GM18867 (cell line): ENCODE measurements around the gene MPPED1.

Experiments
- ATAC-seq: cut with Tn5 transposase; IDR thresholded peaks from one replicate; pipeline ENCODE4 v1.9.1; 2021; ENCODE audit warnings: mild to moderate bottlenecking, moderate library complexity; ENCODE audit not compliant: unreplicated experiment

Gene MPPED1

DNA sequence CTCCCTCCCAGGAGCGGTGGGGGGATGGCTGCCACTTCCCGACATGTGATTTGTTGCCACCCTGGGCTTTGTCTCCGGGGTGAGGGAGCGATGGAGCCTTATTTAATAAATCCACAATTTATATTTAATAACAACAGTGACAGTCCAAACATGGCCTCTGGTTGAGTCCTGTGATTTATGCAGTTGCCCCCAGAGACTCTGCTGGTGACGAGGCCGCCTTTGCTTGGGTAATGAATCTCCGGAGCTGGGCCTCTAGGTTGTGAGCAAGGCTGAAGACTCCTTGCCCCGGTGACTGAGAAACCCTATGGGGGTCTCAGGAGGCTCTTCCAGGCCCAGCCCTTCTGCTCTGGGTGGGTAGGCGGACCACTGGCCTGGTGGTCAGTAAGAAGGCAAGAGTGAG is 16.7 kb downstream of the MPPED1 start:
- no peak for ATAC-seq

DNA sequence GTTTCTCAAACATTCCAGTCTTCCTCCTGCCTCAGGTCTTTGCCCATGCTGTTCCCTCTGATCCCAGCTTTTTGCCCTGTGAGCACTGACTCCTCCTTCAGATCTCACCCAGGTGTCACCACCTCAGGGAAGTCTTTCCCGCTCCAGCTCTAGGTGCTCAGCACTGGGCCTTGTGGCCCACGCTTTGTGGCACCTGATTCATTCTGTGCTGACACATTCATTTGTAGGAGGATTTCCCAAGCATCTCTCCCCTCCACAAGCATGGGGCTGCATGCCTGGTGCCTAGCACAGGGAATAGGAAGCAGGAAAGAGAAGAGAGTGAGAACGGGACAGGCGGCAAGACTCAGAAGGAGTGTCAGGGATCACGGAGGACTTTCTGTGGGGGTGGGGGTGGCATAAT is 17.6 kb downstream of the MPPED1 start:
- no peak for ATAC-seq

DNA sequence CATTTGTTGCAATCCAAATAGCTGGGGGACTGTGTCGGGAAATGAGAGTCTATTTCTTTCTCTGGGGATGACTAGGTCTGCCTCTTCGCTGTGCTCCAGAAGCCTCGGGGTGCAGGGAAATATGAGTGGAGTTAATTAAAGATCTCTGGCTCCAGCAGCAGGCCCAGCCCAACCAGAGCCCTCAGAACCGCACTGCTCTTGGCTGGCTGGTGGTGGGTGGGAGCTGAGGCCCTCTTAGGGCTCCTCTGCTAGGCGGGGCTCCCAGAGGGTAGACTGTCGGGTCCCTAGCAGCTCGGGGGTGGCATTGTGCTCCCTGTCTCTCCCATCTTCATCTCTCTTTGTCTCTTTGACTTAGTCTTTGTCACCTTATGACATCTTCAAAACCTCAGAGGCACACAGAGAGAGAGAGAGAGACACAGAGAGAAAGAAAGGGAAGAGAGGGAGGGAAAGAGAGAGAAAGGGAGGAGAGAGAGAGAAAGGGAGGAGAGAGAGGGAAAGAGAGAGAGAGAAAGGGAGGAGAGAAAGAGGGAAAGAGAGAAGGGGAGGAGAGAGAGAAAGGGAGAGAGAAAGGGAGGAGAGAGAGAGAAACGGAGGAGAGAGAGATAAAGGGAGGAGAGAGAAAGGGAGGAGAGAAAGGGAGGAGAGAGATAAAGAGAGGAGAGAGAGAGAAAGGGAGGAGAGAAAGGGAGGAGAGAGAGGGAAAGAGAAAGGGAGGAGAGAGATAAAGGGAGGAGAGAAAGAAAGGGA is 20.2 kb downstream of the MPPED1 start:
- ATAC-seq: no peak

DNA sequence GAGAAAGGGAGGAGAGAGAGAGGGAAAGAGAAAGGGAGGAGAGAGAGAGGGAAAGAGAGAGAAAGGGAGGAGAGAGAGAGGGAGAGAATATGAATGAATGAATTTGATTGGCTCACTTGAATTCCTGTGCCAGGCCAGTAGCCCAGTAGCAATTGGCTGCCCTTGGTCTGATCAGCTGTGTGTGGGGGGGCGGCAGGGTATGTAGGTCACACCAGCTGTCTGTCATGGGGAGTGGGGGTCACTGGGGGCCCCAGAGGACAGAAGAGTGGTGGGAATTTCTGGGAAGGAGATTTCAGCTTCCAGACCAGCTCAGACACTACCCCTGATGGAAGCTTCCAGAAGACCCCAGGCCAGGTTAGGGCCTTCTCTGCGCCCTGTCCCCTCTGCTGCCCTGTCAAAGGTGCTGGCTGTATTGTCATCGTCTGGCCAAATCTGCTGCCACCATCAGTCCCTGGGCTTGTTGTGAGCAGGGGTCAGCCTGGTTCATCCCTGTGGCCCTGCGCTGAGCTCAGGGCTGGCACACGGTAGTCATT is 21.1 kb downstream of the MPPED1 start:
- no peak for ATAC-seq

DNA sequence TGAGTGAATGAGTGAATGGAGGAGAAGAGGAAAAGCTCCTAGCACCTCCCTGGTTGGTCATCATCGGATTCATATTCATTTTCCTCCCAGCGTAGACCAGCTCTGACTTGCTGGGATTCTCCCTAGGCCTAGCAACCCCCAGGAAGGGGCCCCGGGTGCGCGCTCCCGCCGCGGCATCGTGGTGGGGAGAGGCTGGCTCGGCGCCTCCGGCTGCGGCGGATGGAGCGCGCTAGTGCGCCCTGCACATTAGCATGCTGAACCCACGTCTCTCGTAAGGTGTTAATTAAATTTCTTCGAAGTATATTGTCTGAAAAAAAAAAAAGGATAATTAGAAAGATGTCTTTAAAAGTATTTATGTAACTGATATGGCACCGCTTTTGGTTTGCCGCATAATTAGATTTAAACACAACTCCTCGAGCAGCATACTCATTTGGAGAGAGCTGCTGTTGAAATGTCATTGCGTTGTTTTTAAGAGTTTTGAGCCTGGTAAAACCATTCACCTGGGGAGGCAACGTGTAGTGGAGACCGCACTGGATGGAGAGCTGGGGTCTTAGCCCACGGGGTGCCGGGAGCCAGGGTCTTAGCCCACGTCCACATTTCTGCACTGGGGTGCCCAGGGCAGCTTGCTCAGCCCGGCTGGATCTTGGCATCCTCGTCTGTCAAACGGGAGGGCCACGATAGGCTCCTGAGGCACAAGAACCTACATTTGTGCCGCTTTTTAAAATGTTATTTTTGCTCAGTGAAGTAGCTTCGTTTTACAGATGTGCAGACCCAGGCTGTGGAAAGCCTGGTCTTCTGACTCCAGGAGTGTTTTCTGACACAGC is 21.8 kb downstream of the MPPED1 start:
- no peak for ATAC-seq

DNA sequence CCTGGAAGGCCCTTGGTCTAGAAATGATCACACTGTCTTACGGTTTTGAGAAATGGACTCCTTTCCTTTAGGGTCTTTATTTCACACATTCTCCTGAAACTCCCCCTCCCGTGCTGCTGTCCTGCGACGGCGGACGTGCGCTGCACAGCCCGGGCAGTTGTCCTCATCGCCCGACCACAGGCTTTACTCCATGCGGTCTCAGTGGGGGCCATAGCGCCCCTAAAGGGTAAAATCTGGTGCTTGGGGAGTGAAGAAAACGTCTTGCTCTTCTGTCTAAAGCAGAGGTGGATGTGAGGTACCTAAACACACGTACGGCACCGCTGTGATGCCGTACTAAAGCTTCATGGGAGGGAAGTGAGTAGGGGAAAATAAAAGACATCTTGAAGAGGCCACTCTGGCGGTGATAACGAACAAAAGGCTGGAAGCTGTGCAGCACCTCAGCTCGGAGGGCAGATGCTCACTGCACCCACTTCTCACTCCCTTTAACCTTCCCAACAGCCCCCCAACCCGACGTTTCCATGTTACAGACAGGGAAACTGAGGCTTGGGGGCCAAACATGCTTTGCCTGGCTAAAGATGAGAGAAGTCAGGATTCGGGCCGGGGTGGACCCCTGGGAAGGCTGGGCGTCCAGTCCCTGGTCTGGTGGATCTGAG is 22.6 kb downstream of the MPPED1 start:
- ATAC-seq: no peak

DNA sequence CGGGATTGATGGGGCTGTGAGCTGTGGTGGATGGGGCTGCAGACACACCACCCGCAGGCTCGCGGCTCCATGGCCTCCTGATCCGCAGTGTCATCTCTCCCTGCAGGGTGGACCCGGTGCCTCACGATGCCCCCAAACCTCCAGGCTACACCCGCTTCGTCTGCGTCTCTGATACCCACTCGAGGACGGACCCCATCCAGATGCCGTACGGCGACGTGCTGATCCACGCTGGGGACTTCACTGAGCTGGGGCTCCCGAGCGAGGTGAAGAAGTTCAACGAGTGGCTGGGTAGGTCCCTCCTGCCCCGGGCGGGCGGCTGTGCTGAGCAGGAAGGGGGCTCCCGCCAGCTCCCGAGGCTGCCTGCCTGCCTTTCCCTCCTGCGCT is 23.1 kb downstream of the MPPED1 start:
- no peak for ATAC-seq

DNA sequence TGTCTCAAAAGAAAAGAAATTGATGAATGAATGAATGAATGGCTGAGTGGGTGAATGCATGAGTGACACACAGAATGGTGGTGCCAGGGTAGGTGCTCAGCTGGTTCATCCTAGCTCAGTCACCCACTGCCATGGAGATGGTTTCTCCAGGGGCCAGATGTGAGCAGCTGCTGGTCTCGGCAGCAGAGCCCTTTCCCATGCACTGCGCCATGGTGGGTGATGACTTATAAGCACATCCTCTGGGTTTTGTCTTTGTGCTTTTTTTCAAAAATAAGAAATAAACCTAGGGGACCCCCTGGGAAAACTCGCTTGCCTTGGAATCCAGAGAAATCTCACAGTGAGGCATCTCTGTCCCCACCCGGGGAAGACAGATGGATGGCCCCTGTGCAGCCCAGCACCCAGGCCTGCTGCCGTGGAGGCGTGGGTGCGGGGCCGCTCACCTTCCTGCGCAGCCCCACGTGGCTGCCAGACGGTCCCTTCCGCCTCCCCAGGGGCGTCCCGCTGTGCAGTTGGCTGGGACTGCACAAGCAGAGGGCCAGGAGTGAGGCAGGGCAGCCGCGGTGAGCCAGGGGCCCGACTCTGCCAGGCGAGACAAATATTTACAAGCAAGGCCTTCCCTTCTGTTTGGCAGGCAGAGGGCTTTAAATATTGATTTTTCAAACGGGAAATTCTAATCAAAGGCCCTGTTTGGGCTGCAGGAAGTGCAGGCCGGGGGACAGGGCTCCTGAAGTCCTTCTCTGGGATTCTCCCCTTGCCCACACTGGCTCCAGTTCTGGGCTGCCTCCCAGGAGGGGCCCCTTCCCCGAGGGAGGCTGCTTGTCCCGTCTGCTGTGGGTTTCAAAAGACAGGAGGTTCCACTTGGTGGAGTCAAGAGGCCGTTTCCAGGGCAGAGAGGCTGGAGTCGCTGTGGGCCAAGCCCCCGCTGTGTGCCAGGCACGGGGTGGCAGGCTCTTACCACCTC is 24.3 kb downstream of the MPPED1 start:
- no peak for ATAC-seq

DNA sequence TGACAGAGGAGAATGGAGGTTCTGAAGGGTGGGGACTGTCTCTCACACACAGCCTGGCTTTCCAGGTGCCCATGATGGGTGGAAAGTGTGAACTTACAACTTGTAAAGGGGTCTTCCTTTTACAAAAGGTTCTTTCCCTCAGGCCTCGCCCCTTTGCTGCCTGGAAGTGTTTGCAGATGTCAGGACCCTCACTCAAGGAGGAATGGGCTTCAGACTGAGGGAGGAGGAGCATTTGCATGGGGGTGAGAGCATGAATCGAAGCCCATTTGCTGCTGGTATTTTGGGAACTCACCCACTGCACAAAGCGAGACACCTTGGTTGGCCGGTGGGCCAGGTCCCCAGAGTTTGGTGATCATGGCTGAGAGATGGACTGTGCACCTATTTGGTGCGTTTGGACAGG is 25.1 kb downstream of the MPPED1 start:
- ATAC-seq: no peak

DNA sequence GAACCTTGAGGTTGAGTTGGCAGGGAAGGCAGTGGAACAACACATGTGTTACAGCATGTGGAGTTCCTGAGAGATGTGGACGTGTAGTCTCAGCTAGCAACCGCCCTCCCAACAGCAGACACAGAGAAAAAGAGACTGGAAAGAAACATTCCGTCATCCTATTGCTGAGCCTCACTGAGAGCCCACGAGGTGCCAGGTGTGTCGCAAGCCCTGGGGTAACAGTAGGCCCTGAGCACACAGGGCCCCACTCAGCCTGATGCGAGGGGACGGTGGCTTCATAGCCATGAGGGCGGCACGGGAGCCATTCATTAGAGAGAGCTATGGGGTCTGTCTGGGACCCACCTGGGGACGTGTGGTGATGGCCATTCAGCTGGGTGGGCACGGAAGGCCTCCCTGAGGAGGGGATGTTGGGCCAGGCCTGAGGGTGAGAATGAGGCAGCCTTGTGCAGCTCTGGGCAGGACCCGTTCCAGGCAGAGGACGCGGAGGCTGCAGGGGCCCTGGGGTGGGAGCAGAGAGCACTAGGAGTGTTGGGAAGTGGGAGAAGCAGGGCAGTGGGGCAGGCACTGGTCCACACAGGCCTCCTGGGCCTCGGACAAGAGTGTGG is 26.2 kb downstream of the MPPED1 start:
- no peak for ATAC-seq

DNA sequence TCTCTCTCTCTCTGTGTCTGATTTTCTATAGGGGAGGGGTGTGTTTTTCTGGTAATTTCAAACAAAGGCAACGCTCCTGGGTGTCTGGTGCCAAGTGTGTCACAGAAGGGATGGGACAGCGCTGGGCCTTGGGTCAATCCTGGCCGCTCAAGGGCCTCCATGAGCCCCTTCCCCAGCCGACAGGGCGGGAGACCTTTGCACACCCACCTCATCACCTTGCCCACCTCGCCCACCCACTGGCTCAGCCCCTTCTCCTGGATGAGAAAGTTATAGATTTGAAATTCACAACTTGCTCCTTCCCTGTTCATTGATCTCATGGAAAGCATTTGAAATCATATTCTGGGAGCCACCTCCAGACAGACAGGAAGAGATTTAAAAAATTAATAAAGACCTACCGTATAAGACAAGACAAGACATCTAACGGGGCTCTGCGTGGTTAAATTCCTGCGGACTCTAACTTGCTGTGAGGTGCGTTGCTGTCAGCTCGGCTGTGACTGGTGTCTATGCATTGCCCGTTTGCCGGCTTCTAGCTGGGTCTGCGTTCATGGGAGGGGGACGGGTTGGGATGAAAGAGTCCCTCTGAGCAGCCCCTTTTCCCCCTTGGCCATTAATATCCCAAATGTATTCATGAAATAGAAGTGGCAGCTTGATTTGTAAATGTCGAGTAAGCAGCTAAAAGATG is 27.0 kb downstream of the MPPED1 start:
- ATAC-seq: no peak

DNA sequence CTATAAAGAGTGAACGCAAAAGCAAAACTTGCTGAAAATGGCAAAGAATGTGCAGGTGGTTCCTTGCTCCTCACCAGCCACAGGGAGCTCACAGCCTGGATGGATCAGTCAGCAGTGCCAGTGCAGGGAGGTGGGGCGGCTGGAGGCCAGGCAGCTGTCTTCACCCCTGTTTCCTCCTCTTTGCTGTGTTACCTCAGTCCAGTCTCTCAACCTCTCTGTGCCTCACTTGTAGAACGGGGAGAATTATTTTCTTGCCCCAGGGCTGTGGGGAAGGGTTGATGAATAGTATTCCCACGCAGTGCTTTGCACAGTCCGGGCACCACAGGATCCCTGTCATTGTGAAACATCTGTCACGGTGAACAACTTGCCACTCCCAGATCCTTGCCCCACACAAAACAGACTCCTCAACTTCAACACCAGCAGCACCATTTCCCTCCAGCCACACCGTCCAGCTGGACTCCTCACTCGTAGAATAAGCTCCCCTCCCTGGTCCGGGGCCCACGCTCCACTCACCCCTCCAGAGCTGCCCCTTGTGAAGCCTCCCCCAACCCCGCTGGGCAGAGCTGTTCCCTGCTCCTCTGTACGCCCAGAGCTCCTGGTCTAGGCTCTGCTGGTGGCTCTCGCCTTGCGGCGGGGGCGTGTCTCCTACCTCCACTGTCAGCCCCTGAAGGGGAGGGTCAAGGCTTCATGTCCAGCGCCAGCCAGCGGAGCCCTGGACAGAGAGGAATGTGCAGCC is 27.7 kb downstream of the MPPED1 start:
- ATAC-seq: no peak

DNA sequence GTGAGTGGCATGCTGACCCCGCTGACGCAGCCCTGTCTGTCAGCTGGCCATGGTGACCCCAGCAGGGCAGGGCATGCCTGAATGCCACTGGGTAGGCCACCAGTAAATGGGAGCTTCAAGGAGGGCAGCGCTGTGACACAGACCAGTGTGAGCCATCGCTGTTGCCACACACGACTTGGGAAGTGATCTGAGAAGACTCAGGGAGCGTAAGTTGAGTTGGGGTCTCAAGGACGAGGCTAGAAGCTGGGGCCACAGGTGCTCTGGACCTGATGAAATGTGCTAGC is 28.2 kb downstream of the MPPED1 start:
- no peak for ATAC-seq

DNA sequence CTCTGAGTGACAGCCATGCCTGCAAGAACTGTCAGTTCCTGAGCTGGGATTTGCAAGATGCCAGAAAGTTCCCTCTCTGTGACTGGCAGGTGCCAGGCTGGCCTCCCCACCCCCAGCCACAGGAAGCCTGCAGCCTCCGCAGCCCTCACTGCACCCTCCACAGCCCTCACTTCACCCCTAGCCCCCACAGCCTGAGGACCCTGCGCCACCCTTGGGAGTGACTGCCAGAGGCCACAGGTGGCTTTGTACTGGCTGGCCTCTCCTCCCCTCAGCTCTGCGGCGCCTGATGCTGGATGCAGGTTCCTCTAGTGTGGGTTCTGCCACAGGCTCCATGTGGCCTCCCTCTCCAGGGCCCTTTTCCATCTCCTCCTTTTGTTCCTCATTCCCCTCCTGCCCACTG is 28.7 kb downstream of the MPPED1 start:
- ATAC-seq: no peak

DNA sequence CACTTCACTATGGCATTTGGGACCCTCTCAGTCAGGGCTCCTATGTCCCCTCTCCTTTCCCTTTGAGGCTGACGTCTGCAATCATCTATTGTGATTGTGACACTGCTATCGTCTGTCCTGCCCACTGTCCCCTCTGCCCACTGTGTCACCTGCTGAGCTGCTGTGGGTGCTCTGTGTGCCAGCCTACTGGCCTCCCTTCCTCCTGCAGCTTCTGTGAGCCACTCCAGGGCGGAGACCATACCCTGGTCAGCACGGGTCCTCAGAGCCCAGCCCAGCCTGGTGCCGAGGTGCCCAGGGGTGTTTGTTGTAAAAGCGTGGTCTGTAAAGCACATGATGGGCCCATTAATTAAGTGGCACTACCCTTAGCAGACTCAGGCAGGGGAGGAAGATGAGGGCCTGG is 29.4 kb downstream of the MPPED1 start:
- no peak for ATAC-seq

DNA sequence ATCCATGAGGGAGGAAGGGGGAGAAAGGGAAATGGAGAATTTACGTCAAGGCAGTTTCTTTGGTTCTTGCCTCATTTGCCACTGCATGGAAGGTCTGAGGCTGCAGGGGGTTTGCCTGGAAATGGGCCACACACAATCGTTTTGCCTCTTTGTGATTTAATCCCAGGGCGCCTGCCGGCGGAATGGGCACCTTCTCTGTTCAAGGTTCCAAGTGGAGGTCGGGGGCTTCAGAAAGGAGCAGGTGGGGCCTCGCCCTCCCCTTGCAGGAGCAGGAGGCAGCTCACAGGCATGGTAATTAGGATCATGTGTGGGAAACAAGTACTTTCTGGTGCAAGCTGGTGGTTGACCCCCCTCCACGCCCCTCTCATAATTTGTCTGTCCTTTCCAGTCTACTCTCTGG is 29.9 kb downstream of the MPPED1 start:
- no peak for ATAC-seq

DNA sequence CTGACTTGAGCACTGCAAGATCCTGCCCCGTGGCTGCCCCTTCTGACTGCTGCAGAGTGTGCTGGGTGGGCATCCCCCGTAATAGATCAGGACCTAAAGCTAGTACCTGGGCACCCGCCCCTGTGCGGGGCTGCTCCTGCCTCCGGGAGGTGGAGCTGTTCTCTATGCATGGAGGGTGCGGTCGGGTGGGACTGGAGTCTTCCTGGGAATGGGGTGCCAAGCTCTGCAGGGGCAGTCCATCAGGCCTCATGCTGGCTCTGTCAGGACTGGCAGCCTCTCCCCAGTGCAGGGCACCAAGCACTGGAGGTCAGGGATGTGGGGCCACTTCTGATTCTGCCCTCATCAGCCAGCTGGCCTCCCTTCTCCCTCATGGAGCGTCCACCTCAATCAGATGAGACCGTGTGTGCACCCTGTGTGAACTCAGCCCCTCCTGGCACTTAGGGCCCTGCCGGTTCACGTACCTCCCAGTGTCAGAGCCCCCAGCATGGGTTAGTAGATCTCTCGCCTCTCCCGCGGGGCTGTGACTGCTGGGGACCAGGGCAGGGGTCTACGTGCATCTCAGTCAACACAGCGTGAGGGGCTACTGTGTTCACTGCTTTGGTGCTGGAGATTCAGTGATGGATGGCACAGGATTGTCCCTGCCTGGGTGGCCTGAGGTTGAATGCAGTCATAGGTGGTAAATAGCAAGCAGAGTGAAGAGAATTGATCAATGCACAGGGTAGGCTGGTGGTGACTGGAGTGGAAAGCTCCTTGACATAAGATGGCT is 30.8 kb downstream of the MPPED1 start:
- ATAC-seq: no peak

DNA sequence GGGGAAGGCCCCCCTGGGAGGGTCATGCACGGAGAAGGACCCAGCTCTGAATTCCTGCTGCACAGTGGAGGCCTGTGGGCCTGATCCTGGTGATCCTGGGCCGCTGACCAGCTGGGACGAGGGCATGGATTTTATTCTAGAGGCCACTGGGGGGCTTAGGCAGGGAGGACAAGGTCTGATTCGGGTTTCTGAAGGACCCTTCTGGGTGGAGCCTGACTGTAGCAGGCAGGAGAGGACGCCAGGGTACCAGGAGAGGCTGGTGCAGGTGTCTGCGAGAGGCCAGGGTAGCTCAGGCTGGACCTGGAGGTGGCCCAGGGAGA is 31.3 kb downstream of the MPPED1 start:
- ATAC-seq: no peak
